ENCODE results near the gene ZNF385B. TPM values are rescaled to one million over a fixed set of nuclear protein-coding genes. Genes with fewer than 3 reads are reported as not detected.
"Not testable (repeated sequence)": the region's sequence is repeated elsewhere in the genome, so short reads cannot be mapped to it uniquely, and the experiment has no call there.

The ZNF385B gene
- total RNA-seq, 1 donor from 2014 or later = not detected

DNA sequence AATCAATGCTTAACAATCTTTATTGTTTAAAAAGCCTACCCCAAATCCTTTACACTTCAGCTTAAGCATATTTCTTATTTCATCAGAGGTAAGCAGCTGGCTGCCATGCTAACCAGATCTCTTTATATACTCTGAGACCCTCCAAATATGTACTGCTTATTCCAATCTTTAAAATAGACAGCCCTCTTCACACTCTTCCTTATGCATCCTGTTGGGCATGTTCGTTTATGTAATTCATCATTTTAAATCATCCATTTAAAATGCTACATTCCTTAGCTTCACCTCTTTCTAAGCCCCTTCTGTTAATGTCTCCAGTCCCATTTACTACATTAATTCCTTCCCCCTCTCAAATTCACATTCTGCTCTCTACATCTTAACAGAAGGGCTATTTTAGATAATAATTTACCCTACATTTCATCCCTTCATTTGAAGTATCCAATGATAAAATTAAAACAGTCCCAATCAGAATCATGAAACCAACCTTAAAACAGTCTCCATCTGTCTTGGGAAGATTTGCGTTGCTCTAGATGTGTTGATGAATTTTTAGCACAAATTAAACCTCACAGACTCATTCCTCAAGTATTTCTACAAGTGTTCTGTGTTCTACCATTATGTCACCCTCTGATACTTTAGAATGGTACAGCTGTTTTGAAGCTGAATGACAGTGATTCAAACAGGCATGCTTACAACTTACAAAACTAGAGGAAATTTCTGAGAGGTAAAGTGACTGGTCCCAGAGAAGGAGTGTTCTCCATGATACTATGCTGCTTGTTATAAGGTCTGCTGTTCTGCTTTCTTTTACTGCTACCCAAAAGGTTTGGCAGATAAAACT is 59.1 kb downstream of the ZNF385B start:
- intact Hi-C loops (cut with micrococcal nuclease) = no loop called here

GRCh38 chr2:179800776-179801175 is 60.6 kb downstream of the ZNF385B start:
- intact Hi-C loops (cut with micrococcal nuclease) = no loop called here

DNA sequence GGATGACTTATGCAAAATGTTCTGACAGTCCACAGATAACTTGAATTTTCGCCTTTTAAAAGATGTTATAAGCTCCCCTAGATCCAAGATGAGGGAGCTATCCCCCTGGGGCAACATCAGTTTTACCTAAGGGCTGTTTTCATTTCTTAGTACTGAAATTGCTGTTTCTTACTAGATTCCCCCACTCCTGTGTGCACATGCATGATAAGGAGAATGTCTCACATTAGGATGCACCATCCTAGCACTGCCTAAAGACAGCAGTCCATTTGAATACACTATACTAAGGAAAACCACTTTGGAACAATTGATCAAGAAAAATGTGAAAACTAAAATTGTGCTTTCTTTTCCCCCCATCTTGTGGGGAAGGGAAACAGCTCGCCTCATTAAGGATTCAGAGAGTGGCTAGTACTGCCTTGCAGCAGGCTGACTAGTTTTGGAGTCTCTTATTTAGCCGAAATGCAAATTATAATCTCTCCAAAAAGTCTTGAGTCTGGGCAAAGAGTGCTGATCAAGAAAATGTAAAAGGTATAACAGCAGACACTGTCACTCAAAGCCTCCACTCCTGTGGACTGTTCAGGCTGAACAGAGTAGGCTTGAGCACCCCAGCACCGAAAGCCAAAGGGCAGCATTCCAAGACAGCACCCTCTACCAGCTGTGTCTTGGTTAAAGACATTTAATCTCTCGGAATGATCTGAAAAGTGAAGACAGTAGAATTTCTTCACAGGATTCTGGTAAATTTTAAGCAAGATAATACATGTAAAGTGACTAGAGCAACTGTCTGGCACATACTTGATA is 65.0 kb downstream of the ZNF385B start:
- intact Hi-C loops (cut with micrococcal nuclease) = no loop called here

- intact Hi-C loops (cut with micrococcal nuclease) = no loop called here
Measured at GRCh38 chr2:179793902-179794301, 67.5 kb downstream of the ZNF385B start.

DNA sequence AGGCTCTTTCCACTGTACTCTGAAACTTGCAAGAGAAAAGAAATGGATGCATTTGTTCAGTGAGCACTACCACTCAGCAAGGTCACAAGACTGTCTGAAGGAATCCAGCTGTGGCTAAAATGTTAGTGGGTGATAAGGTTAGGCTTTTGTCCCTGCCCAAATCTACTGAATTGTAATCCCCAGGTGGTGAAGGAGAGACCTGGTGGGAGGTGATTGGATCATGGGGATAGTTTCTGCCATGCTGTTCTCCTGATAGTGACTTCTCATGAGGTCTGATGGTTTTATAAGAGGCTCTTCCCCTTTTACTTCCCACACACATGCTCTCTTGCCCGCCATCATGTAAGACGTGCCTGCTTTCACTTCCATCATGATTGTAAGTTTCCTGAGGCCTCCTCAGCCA is 68.2 kb downstream of the ZNF385B start:
- intact Hi-C loops (cut with micrococcal nuclease) = no loop called here

GRCh38 chr2:179790235-179791217 is 70.9 kb downstream of the ZNF385B start:
- intact Hi-C loops (cut with micrococcal nuclease) = no loop called here

GRCh38 chr2:179788104-179788503 is 73.3 kb downstream of the ZNF385B start:
- intact Hi-C loops (cut with micrococcal nuclease) = no loop called here

- intact Hi-C loops (cut with micrococcal nuclease) = no loop called here
Measured at GRCh38 chr2:179787601-179788000, 73.8 kb downstream of the ZNF385B start.

- intact Hi-C loops (cut with micrococcal nuclease) = no loop called here
Measured at GRCh38 chr2:179785902-179786301, 75.5 kb downstream of the ZNF385B start.

- intact Hi-C loops (cut with micrococcal nuclease) = not testable (repeated sequence)
Measured at GRCh38 chr2:179782346-179782745, 79.1 kb downstream of the ZNF385B start.

- intact Hi-C loops (cut with micrococcal nuclease) = no loop called here
Measured at GRCh38 chr2:179773986-179774385, 87.4 kb downstream of the ZNF385B start.

DNA sequence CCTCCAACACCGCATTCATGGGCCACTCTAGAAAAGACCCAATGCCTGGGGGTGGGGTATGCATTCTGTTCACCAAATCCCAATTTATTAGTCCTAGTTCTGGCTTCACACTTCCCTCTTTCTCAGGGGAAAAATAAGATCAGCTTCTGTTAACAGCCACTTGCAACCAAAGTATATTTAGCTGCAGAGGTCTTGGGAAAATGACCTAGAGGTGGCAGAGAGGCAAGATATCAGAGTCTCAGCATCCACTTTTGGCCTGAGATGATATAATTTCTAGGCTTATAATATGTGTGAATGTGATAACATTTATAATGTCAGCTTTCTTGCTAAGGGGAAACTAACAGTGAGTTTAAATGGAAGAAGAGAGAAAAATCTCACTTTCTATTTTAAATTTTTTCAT is 89.1 kb downstream of the ZNF385B start:
- intact Hi-C loops (cut with micrococcal nuclease) = no loop called here

- intact Hi-C loops (cut with micrococcal nuclease) = no loop called here
Measured at GRCh38 chr2:179771791-179772190, 89.6 kb downstream of the ZNF385B start.

DNA sequence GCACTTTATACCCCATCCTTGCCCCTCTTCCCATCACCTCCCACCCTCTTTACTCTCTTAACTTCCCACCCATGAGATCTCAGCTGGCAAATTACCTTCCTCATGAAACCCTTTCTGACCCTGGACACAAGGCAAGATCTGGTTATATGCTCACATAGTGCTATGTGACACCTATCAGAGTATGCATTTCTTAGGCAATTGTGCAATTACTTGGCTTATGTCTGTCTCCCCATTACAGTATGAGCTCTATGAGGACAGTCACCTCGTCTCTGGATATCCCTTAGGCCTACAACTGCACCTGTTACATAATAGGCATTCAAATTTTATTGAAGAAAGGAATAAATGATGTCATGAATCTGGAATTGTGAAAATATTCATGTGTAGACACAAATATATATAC is 91.4 kb downstream of the ZNF385B start:
- intact Hi-C loops (cut with micrococcal nuclease) = no loop called here

GRCh38 chr2:179769323-179769722 is 92.1 kb downstream of the ZNF385B start:
- intact Hi-C loops (cut with micrococcal nuclease) = no loop called here

- intact Hi-C loops (cut with micrococcal nuclease) = no loop called here
Measured at GRCh38 chr2:179768765-179769164, 92.6 kb downstream of the ZNF385B start.

- intact Hi-C loops (cut with micrococcal nuclease) = no loop called here
Measured at GRCh38 chr2:179765666-179766065, 95.7 kb downstream of the ZNF385B start.

- intact Hi-C loops (cut with micrococcal nuclease) = no loop called here
Measured at GRCh38 chr2:179764710-179765109, 96.7 kb downstream of the ZNF385B start.

DNA sequence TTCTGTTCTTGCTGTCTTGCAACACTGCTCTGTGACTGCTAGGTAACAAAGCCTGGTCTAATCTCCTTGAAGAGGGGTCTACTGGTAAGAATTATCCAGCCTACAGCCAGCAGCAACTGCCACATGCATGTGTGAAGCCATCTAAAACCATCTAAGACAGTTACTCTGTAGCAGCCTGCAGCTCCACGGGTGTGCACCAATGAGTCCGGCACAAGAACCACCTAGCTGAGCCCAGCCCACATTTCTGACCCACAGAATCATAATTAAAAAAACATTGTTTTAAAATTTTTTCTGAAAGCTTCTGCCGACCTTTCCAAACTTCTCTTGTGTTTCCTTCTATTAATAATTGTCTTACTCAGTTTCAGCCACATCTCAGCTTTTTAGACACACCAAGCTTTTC is 102.8 kb downstream of the ZNF385B start:
- intact Hi-C loops (cut with micrococcal nuclease) = no loop called here

DNA sequence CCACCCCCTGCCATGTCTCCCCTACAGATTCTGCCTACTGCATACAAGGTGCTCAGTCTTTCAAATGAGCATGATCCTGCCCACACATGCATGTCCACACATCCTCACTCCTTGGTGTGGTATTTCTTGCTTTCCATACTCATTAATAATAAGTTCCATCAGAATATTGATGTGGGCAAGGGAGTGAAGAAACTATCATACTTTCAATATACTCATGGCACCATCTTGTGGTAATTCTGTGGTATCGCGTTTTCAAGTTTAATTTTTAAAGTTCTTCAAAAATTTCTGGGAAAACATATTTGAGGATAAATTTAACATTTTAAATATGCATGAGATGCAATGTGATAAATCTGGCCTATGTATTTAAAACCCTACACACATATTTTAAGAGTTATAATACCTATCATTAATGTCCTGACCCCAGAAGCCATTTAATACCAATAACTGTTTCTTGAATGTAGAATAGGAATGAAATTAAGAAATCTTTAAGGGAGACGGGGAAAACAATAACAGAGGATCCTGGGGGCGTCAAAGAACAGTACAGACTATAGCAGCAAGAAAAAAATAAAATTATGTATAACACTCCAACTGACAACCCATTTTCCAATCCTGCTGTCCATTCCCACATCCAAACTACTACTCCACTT is 110.1 kb downstream of the ZNF385B start:
- intact Hi-C loops (cut with micrococcal nuclease) = loop anchor here (1.0 to 2.0 kb wide), 5 partner anchors 329 to 988 kb away; no protein-coding TSS in a partner anchor

DNA sequence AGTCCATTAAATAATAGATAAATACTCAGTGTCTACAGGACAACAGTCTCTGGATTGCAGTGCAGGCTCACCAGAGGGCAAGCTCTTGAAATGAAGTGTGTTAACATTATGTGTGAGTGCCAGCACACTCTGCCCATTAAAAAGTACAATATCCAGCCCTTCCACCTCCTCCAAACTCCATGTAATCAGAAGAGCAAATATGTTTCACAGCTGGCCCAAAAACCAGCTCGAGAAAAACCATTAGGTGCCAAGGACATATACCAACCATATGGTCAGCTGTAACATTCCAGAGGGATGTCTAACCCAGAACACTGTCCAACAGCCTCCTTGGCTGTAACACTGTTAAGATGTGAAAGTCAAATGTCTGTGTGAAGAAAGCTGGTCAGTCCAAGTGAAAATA is 112.2 kb downstream of the ZNF385B start:
- intact Hi-C loops (cut with micrococcal nuclease) = no loop called here
